HepG2 (cell line): Measurements from ENCODE around the gene TSPAN31. TPM values are rescaled to one million over a fixed set of nuclear protein-coding genes. Genes with fewer than 3 reads are reported as not detected.

Source experiments
- DBP ChIP-seq: sonication (generic); formaldehyde crosslinking; IDR thresholded peaks from 2 replicates; pipeline ENCODE4 v1.4.0; 2020; ENCODE audit warnings: missing genetic modification reagents; ENCODE audit errors: not compliant biosample characterization
- FOSL1 ChIP-seq: sonication (generic); formaldehyde crosslinking; IDR thresholded peaks from 2 replicates; pipeline ENCODE4 v1.9.0; 2021; ENCODE audit warnings: missing genetic modification reagents, borderline replicate concordance
- HMG20A ChIP-seq: IDR thresholded peaks from 2 replicates; pipeline ENCODE4 v1.6.1; 2016; ENCODE audit warnings: borderline replicate concordance
- KLF13 ChIP-seq: sonication (generic); formaldehyde crosslinking; IDR thresholded peaks from 2 replicates; pipeline ENCODE4 v1.4.0; 2020; ENCODE audit warnings: mild to moderate bottlenecking, missing genetic modification reagents
- KMT2B ChIP-seq: IDR thresholded peaks from 2 replicates; pipeline ENCODE4 v1.6.1; 2016; ENCODE audit warnings: missing genetic modification reagents, missing compliant biosample characterization
- MZF1 ChIP-seq: sonication (generic); formaldehyde crosslinking; IDR thresholded peaks from 2 replicates; pipeline ENCODE4 v1.8.1; 2023; ENCODE audit warnings: mild to moderate bottlenecking, missing genetic modification reagents, borderline replicate concordance
- NFYB ChIP-seq: sonication (generic); formaldehyde crosslinking; IDR thresholded peaks from 2 replicates; pipeline ENCODE4 v1.4.0; 2020; ENCODE audit warnings: missing genetic modification reagents
- NPAS2 ChIP-seq: sonication (generic); formaldehyde crosslinking; IDR thresholded peaks from 2 replicates; pipeline ENCODE4 v1.8.0; 2022; ENCODE audit warnings: mild to moderate bottlenecking, missing genetic modification reagents, borderline replicate concordance
- PAF1 ChIP-seq: IDR thresholded peaks from 2 replicates; pipeline ENCODE4 v1.6.1; 2016; ENCODE audit warnings: missing genetic modification reagents, missing compliant biosample characterization
- SALL1 ChIP-seq: sonication (generic); formaldehyde crosslinking; IDR thresholded peaks from 2 replicates; pipeline ENCODE4 v1.8.0; 2022; ENCODE audit warnings: mild to moderate bottlenecking, missing genetic modification reagents
- SIX1 ChIP-seq: sonication (generic); formaldehyde crosslinking; IDR thresholded peaks from 2 replicates; pipeline ENCODE4 v1.4.0; 2020; ENCODE audit warnings: missing genetic modification reagents, borderline replicate concordance
- SNRNP70 ChIP-seq: fragments of 200-400 bp; formaldehyde crosslinking; IDR thresholded peaks from 2 replicates; pipeline ENCODE4 v1.6.1; 2017; ENCODE audit warnings: mild to moderate bottlenecking, low read depth, low read length, moderate library complexity
- THAP7 ChIP-seq: sonication (generic); formaldehyde crosslinking; IDR thresholded peaks from 2 replicates; pipeline ENCODE4 v1.8.1; 2023; ENCODE audit warnings: mild to moderate bottlenecking, missing genetic modification reagents
- U2AF1 ChIP-seq: fragments of 200-400 bp; formaldehyde crosslinking; optimal IDR thresholded peaks from 2 replicates; pipeline ENCODE3; 2017; ENCODE audit warnings: mild to moderate bottlenecking, low read depth, low read length
- YEATS2 ChIP-seq: sonication (generic); formaldehyde crosslinking; IDR thresholded peaks from 2 replicates; pipeline ENCODE4 v1.4.0; 2020; ENCODE audit warnings: missing genetic modification reagents, borderline replicate concordance
- ZMAT5 ChIP-seq: sonication (generic); formaldehyde crosslinking; IDR thresholded peaks from 2 replicates; pipeline ENCODE4 v1.5.0; 2020; ENCODE audit warnings: mild to moderate bottlenecking, low read depth, missing genetic modification reagents, borderline replicate concordance
- ZNF232 ChIP-seq: sonication (generic); formaldehyde crosslinking; IDR thresholded peaks from 2 replicates; pipeline ENCODE4 v1.4.0; 2020; ENCODE audit warnings: missing genetic modification reagents, borderline replicate concordance
- ZNF251 ChIP-seq: sonication (generic); formaldehyde crosslinking; IDR thresholded peaks from 2 replicates; pipeline ENCODE4 v1.9.0; 2021; ENCODE audit warnings: mild to moderate bottlenecking, missing genetic modification reagents
- ZNF333 ChIP-seq: sonication (generic); formaldehyde crosslinking; IDR thresholded peaks from 2 replicates; pipeline ENCODE4 v1.4.0; 2020; ENCODE audit warnings: mild to moderate bottlenecking, missing genetic modification reagents, borderline replicate concordance
- ZNF337 ChIP-seq: sonication (generic); formaldehyde crosslinking; IDR thresholded peaks from 2 replicates; pipeline ENCODE4 v1.5.1; 2020; ENCODE audit warnings: missing genetic modification reagents, low read depth, mild to moderate bottlenecking, borderline replicate concordance
- ZNF512B ChIP-seq: sonication (generic); formaldehyde crosslinking; IDR thresholded peaks from 2 replicates; pipeline ENCODE4 v1.5.1; 2020; ENCODE audit warnings: missing genetic modification reagents, mild to moderate bottlenecking, borderline replicate concordance
- ZNF580 ChIP-seq: IDR thresholded peaks from 2 replicates; pipeline ENCODE4 v1.6.1; 2016; ENCODE audit warnings: low read depth, borderline replicate concordance
- ZNF629 ChIP-seq: sonication (generic); formaldehyde crosslinking; conservative IDR thresholded peaks from 2 replicates; pipeline ENCODE4 v1.5.0; 2020; ENCODE audit warnings: missing genetic modification reagents
- ZNF737 ChIP-seq: sonication (generic); formaldehyde crosslinking; IDR thresholded peaks from 2 replicates; pipeline ENCODE4 v1.5.0; 2020; ENCODE audit warnings: missing genetic modification reagents, mild to moderate bottlenecking, borderline replicate concordance
- ZSCAN30 ChIP-seq: sonication (generic); formaldehyde crosslinking; IDR thresholded peaks from 2 replicates; pipeline ENCODE4 v1.5.0; 2020; ENCODE audit warnings: mild to moderate bottlenecking, missing genetic modification reagents
- polyA plus RNA-seq, 8 experiments: library from polyadenylated mRNA; depleted of rRNA in 3 of 8; stranded (reverse) in 7 of 8; unstranded in 1 of 8; fragments of >200 nt; fragmentation: Illumina TruSeq in 4 of 8; extraction: Trizol in 4 of 8; gene quantifications; 2 replicates each; pipeline versions ENCODE4 v1.2.1 to v1.2.3, GENCODE V29; 2011 to 2016; ENCODE audit warnings: low read depth in 4 of 8, missing spikeins in 1 of 8, mixed read lengths in 1 of 8; ENCODE audit not compliant: insufficient read depth in 1 of 8
- total RNA-seq, 5 experiments: library from RNA; depleted of rRNA; stranded (reverse); fragments of >200 nt; fragmentation: Illumina TruSeq; extraction: Trizol; gene quantifications; 2 replicates each; pipeline ENCODE4 v1.2.3, GENCODE V29; 2016; ENCODE audit warnings: low read depth in 1 of 5

TSPAN31 gene
- total and polyA plus RNA-seq, 2 of the 13 experiments (the other 11 are each of a cell fraction or from before 2014, with no cell fraction given), result 10.4 to 24.6 TPM

- TF ChIP-seq NFYB (CRISPR knock-in tag) (no peak), ZNF232 (CRISPR knock-in tag) (peak; percentile 40; the same call in 1 of the 2 replicates), FOSL1 (no peak), ZNF337 (CRISPR knock-in tag) (no peak), SNRNP70 (no peak), SALL1 (CRISPR knock-in tag) (peak; percentile 88), SIX1 (CRISPR knock-in tag) (no peak), U2AF1 (no peak), KLF13 (CRISPR knock-in tag) (no peak), ZNF512B (CRISPR knock-in tag) (no peak), ZMAT5 (no peak), ZNF251 (CRISPR knock-in tag) (no peak), NPAS2 (CRISPR knock-in tag) (no peak), ZNF629 (CRISPR knock-in tag) (no peak), DBP (CRISPR knock-in tag) (no peak), MZF1 (CRISPR knock-in tag) (no peak), HMG20A (CRISPR knock-in tag) (peak; percentile 15; the same call in 1 of the 2 replicates), KMT2B (CRISPR knock-in tag) (peak; percentile 96), ZNF737 (no peak), PAF1 (CRISPR knock-in tag) (0 out of 2 replicates have a peak, but pooled peaks have one; percentile 48), THAP7 (CRISPR knock-in tag) (0 out of 2 replicates have a peak, but pooled peaks have one; percentile 40), ZNF333 (peak; percentile 92; the same call in 1 of the 2 replicates), YEATS2 (peak; percentile 97), ZSCAN30 (CRISPR knock-in tag) (peak; percentile 93), ZNF580 (peak; percentile 96)
Observed at GRCh38 chr12:57782608-57783465, 38.0 kb downstream of the TSPAN31 start, which contains the start of gene TSFM (continued).
